ENCODE results near the gene CABLES1.
A peak's percentile ranks its signal among the peaks of the same experiment; 100 is the strongest.

CABLES1 gene

DNA sequence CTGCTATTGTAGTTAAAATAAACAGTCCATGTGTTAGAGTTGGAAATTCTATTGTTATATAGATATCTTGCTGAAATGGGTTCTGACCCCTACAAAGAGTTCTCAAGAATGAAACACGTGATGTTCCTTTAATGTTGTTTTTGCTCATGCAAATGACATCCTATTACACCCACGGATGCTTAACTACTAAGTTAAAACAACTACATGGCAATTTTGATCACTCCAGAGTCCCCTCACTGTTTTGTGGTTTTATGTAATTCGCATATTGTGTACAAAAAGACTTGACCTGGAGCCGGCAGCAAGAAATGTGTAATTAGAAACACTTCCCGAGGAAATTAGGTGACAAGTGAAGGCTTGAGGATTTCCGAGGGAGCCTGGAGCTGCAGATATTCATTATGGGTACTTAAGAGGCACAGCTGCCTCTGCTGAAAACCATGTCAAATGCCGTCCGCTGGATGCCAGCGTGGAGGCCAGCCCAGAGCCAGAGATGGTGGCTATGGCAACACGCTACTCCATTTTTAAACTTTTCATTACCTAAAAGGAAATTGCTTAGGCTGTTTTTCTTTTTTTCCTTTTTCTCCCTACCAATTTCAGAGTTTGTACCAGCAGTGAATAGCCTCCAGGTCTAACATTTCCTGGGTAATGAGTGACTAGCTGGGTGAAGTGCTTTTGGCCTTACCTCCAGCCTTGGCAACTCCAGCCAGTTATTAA, 21.0 kb upstream of the CABLES1 start:
- no peak for DNase-seq

DNA sequence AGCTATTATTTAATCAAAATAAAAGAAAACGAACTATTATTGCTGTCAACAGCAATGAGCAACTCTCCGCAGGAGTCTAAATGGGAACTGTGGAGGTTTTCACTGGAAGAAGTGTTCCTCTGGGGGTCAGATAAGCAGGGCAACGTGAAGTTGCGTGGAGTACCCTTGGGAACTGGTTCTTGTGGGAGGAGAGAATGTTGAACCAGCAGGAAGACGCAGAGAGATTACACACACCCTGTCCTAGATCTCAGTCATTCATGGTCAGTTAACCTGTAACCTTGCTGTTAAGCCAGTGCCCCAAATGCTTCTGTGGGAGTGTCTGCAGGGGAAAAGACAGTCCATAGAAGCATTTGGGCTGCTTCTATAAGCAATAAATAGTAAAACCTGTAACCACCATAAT, 20.4 kb upstream of the CABLES1 start:
- DNase-seq: no peak

- no peak for DNase-seq
Measured at GRCh38 chr18:23115683-23116096, 19.6 kb upstream of the CABLES1 start.

GRCh38 chr18:23121133-23121532, 14.2 kb upstream of the CABLES1 start:
- no peak for DNase-seq

GRCh38 chr18:23122334-23123229, 12.7 kb upstream of the CABLES1 start:
- DNase-seq: no peak

- no peak for DNase-seq
Measured at GRCh38 chr18:23126376-23127056, 8.8 kb upstream of the CABLES1 start.

DNA sequence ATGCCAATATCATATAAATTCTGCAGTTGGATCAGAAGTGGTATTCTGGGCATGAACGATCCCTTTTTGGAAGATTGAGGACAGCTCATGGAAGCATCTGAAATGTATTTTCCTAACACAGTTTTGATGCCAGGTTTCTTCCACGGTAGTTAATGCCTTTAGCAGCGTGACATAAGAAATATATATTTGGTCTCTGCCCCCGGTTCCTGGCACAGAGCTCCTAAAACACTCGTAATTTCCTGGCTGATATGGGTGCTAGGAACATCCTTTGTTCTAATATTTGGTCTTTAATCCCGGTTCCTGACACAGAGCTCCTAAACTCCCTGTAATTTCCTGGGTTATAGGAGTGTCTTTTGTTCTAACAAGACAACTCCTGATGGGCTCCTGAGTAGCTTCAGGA, 8.2 kb upstream of the CABLES1 start:
- no peak for DNase-seq

GRCh38 chr18:23129355-23130002, 5.8 kb upstream of the CABLES1 start:
- DNase-seq: no peak

GRCh38 chr18:23131693-23132319, 3.5 kb upstream of the CABLES1 start:
- peak in 3 of 5 experiments; percentile 30 to 79 (median 39) for DNase-seq

DNA sequence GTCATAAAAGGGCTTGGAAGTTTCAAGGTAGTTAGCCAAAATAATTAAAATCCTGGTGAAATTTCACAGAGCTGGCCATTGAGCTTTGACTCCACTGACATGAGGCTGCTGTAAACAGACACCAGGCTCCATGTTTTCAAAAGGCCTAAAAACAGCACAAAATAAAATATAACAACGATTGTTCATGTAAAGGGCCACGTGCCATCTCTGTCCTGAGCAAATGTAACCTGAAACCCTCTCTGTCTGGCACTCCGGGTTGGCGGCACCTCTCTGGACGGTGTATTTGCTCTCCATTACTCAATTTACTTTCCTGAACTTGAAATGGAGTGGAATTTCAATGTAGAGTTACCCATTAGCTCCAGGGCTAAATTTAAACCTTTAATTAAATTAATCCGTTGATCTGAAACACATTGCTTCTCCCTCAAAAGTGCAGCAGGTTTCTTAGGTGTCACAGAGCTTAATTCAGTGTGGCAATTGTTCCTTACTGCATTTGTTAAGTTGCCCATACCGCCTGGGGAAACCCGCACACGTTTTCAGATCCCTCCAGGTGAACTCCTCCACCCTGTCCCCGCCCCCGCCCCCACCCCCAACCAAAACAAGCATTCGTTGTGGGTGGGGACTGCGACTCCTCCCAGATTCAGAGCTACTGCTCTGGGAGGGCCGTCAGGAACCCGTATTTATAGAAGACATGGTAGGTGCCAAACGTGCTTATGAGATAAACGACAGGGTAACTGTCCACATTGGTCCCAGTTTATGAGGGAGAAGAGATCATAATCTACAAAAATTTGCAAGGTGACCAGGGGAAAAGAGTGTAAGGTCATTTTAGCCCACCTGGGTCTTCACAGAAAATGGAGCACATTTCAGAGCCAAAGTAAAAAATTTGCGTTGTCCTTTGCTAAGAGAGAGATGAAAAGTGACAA, 1.2 kb upstream of the CABLES1 start:
- DNase-seq: peak in 1 of 5 experiments; percentile 89

DNA sequence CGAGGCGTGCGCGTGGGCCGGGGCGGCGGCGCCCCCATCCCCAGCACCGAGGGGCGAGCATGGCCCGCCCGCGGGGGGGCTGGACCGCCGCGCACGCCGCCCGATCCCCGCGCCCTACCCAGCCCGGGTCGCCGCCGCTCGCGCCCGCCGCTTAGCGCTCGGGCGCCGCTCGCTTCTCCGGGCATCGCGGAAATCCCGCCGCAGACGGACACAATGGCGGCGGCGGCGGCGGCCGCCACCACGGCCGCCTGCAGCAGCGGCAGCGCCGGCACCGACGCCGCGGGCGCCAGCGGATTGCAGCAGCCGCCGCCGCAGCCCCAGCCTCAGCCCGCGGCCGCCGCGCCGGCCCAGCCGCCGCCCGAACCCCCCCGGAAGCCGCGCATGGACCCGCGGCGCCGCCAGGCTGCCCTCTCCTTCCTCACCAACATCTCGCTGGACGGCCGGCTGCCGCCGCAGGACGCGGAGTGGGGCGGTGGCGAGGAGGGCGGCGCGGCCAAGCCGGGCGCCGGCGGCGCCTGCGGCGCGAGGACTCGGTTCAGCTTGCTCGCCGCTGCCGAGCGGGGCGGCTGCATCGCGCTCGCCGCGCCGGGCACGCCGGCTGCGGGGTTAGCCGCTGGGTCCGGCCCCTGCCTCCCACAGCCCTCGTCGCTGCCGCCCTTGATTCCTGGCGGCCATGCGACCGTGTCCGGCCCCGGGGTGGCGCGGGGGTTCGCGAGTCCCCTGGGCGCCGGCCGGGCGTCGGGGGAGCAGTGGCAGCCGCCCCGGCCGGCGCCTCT, 453 bp downstream of the CABLES1 start:
- peak in 1 of 5 experiments; percentile 57 for DNase-seq

GRCh38 chr18:23136326-23137096, 1.2 kb downstream of the CABLES1 start:
- DNase-seq: peak in 1 of 5 experiments; percentile 49

GRCh38 chr18:23137097-23137635, 1.9 kb downstream of the CABLES1 start:
- DNase-seq: no peak

GRCh38 chr18:23137788-23138216, 2.5 kb downstream of the CABLES1 start:
- peak in 1 of 5 experiments; percentile 25 for DNase-seq

DNA sequence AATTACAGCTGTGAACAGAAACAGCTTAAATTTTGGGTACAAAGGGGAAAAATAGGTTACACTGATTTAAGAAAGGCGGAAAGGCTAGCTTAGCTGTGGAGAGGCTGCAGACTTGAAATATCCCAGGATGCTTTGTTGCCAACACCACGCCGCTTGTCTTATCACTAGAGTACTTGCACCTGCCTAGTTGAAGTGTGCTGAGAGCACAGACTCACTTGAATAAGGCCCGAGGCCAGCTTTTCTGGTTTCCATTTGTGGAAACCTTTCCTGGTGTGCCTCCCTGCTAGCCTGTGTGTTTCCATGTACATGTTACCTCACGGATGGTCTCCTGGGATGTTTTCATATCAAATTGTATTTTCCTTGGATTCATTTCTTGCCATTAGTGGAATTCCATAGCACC, 3.2 kb downstream of the CABLES1 start:
- no peak for DNase-seq

DNA sequence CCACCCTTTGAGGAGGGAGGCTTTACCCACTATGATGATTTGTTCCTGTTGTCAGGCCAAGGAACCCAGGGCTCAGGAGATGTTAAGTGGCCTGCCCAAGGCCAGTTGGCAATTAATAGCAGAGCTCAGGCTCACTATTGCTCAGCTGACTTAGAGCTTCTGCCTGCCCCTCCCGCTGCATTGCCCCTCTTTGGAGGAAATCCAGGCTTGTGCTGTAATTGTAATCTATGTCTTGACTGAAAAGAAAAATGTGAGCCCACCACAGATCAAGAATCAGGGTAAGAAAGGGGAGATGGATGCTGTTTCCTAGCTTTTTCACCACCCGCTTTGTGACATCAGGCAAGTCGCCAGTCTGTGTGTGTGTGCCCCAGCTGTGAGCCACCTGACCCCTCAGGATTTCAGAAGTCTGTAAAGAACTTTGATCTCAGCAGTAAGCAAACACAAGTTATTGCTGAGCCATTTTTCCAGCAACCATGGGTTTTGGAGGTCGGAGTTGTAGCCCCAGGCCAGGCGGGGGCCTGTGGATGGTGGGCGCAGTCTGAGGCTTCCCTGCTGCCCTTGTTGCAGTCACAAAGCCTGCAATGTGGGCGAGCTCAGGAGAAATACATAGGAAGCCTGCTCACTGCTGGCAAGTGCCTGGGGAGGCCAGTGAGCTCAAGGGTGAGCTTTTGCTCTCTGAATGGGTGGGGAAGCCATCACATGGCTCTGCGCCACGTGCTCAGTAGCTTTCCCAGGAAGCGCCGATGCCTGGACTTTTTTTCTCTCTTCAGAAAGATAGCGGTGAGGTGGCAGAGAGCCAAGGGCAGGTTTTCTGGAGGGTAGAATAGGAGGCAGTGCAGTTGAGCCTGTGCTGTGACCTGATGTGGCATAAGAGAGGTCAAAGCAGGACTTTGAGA, 6.1 kb downstream of the CABLES1 start:
- no peak for DNase-seq

DNA sequence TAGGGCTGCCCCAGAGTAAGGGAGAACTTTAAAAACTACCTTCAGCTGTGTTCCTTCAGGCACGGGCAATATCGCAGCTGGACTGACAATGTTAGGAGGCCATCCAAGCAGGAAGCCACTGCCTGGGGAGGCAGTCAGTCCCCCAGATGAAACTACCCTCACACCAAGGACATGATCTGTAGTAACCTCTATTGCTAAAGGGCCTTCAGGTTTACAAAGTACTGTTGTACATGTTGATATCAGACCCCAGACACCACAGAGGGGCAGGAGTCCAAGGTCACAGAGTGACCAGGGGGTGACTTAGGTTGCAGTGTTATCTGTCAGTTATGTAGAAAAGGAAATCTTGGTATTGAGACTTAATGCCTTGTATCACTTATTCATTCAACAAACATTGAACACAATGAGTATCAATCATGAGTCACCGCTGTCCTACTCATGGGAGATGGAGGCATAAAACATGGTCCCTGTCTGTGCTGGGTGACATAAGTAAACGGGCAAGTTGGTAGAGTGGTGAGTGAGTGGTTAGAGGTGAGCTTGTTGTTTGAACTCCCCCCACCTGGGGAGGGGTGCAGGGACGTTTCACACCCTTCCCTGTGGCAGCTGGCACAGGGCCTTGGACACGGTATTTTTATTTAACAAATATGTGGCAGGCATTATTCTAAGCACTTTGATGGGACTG, 7.1 kb downstream of the CABLES1 start:
- DNase-seq: no peak
